Daoy (cell line): Measurements from ENCODE around the gene TEX50. TPM values are rescaled to one million over a fixed set of nuclear protein-coding genes. Genes with fewer than 3 reads are reported as not detected.
"Not testable (repeated sequence)": the region's sequence is repeated elsewhere in the genome, so short reads cannot be mapped to it uniquely, and the experiment has no call there.

Experiments
- DNase-seq: peaks from one replicate; pipeline ENCODE4 v3.0.0-alpha.2; 2015; ENCODE audit warnings: low read depth
- total RNA-seq: library from RNA; depleted of rRNA; stranded (reverse); fragments of >200 nt; shearing (Covaris generic); gene quantifications from 2 replicates; pipeline ENCODE4 v1.2.3, GENCODE V29; 2014; rRNA removed

TEX50 gene
- total RNA-seq, 1 experiment from 2014 or later = not detected

DNA sequence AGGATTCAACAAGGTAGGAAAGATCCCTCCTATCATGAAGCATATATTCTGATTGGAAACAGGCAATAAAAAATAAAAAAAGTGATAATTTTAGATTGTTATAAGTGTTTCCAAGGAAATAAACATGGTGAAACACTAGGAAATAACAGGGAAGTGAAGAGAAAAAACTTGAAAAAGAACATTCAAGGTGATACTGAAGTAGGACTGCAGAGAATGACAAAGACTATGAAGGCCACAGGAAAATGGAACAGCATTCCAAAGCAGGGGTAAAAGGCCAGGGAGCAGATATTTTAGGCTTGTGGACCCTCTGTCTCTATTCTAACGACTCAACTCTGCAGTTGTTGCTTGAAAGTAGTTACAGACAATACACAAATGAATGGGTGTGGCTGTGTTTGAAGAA, 26.6 kb downstream of the TEX50 start:
- no peak for DNase-seq

- no peak for DNase-seq
Measured at GRCh38 chr1:173663159-173663558, 28.0 kb downstream of the TEX50 start.

GRCh38 chr1:173666646-173667045, 31.5 kb downstream of the TEX50 start:
- DNase-seq = peak; percentile 31

DNA sequence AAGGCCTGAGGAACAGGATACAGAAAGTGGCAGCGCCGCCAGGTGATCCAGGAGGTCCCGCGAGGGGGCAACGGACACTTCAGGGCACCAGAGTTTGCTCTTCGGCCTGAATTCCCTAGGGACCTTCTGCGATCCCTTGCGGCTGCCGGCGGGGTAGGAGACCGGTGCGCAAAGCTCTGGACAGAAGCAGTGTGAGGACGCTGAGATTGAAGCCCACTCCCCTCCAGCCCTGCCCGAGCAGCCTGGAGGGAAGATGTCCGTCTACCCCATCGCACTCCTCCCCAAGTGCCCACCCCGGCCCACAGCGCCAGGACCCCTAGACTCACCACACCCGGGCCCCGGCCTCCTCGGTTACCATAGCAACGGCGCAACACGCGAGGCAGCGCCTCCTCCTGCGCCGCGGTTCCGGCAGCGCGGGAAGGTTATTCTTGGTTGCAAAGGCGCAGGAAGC, 34.4 kb downstream of the TEX50 start, which contains the start of gene ANKRD45:
Gene ANKRD45, minus strand, starts transcription at position 361 of the 451 bp plus-strand sequence. CDS start 10,433 bp downstream, outside the sequence.
- peak; percentile 53 for DNase-seq

DNA sequence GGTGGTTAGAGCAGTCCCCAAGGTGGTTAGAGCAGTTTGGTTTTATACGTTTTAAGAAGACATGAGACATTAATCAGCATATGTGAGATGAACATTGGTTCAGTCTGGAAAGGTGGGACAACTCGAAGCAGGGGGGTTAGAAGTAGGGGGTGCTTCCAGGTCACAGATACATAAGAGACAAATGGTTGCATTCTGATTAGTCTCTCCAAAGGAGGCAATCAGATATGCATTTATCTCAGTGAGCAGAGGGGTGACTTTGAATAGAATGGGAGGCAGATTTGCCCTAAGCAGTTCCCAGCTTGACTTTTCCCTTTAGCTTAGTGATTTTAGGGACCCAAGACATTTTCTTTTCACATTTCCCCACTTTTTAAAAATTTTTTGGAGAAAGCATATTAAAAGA, 39.4 kb downstream of the TEX50 start:
- not testable (repeated sequence) for DNase-seq

DNA sequence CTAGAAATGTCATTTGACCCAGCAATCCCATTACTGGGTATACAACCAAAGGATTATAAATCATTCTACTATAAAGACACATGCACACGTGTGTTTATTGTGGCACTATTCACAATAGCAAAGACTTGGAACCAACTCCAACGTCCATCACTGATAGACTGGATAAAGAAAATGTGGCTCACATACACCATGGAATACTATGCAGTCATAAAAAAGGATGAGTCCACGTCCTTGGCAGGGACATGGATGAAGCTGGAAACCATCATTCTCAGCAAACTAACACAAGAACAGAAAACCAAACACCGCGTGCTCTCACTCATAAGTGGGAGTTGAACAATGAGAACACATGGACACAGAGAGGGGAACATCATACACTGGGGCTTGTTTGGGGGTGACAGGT, 45.0 kb downstream of the TEX50 start:
- DNase-seq = not testable (repeated sequence)

DNA sequence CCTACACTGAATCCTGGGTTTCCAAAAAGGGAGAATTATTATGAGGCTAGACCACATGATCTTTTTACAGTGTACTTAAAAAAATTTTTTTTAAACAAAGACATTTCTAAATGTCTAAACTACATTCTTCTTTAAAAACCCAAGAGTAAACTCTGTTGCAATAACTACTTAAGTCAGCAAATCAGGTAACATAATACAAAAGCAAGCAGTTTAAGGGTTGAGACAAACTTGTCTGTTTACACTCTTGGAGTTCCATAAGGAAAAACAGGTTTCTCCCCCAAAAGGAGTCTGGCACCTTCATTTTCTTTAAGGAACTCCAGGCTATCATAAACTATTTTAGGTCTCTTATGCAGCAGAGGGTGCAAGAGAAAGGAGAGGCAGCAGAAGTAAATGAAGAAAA, 47.0 kb downstream of the TEX50 start:
- no peak for DNase-seq

- not testable (repeated sequence) for DNase-seq
Measured at GRCh38 chr1:173683838-173684237, 48.7 kb downstream of the TEX50 start.

DNA sequence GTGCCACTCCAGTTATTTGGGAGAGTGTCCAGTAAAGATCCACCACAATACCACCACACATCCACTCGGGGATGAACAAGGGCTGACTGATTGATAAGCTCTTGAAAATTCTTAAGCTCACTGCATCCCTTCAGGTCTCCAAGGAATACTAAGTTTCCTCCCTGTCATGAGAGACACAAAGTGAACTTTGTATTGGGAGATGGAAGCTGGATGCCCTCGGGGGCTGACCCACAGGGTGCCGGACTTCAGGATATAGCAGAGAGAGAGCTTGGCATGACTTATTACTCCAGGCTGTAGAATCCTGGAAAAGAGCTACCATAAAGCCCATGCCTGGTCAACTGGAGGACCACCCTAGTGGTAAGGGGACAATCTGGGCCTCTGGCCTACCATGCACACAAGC, 50.0 kb downstream of the TEX50 start:
- not testable (repeated sequence) for DNase-seq

Other genes with a start within 250 kb of the TEX50 start
- gene PRDX6, start 158.0 kb upstream of the TEX50 start, total RNA-seq = 546 and 627 TPM in 2 replicates
- gene SLC9C2, start 32.3 kb upstream of the TEX50 start, total RNA-seq = not detected in 2 replicates
- gene ANKRD45, start 34.5 kb downstream of the TEX50 start, total RNA-seq = 0.23 and 1.2 TPM in 2 replicates
- gene KLHL20, start 79.6 kb downstream of the TEX50 start, total RNA-seq = 10.5 and 14.3 TPM in 2 replicates
- gene DARS2, start 189.3 kb downstream of the TEX50 start, total RNA-seq = 37.9 and 42.2 TPM in 2 replicates
- 40.6 and 50.7 TPM in 2 replicates for gene CENPL, start 189.5 kb downstream of the TEX50 start, total RNA-seq
- gene GAS5, start 232.7 kb downstream of the TEX50 start, total RNA-seq = 584 and 698 TPM in 2 replicates
- gene ZBTB37, start 233.0 kb downstream of the TEX50 start, total RNA-seq = 3.2 and 3.5 TPM in 2 replicates